Fibroblast of the aortic adventitia (primary cell): Measurements from ENCODE around the gene FRS3. TPM values are rescaled to one million over a fixed set of nuclear protein-coding genes. Genes with fewer than 3 reads are reported as not detected.
A peak's percentile ranks its signal among the peaks of the same experiment; 100 is the strongest.

ENCODE experiments used
- DNase-seq: peaks from one replicate; pipeline ENCODE4 v3.0.0-alpha.2; 2010; ENCODE audit warnings: low read depth
- H3K4me3 ChIP-seq: 2 replicates; pipeline ENCODE4 v1.5.1; 2011; ENCODE audit warnings: low read depth, mild to moderate bottlenecking, control low read depth, low read length, moderate library complexity
- CTCF ChIP-seq: IDR thresholded peaks from 2 replicates; pipeline ENCODE4 v1.5.1; 2011; ENCODE audit warnings: mild to moderate bottlenecking, low read length, control low read depth, inconsistent platforms; ENCODE audit not compliant: insufficient read depth
- total RNA-seq: library from RNA; depleted of rRNA; stranded (reverse); fragments of >200 nt; gene quantifications from 2 replicates; pipeline ENCODE4 v1.2.3, GENCODE V29; 2012; ENCODE audit warnings: low replicate concordance

Gene FRS3
- total RNA-seq, 1 donor = 1.4 TPM

- no peak for DNase-seq
- H3K4me3 ChIP-seq = peak overlapping the region; percentile 79
- no peak for TF ChIP-seq CTCF
Observed at GRCh38 chr6:41778895-41779294, 805 bp downstream of the FRS3 start.

GRCh38 chr6:41777551-41778285 is 2.0 kb downstream of the FRS3 start:
- TF ChIP-seq CTCF = no peak
- DNase-seq = no peak

GRCh38 chr6:41775293-41775882 is 4.3 kb downstream of the FRS3 start:
- no peak for DNase-seq
- no peak for TF ChIP-seq CTCF
- no peak overlapping the region for H3K4me3 ChIP-seq

More at GRCh38 chr6:41777551-41778285, 2.0 kb downstream of the FRS3 start:
- H3K4me3 ChIP-seq = no peak overlapping the region

- TF ChIP-seq CTCF = no peak
- DNase-seq = no peak
Observed at GRCh38 chr6:41774841-41775240, 4.9 kb downstream of the FRS3 start.

GRCh38 chr6:41771058-41771983 is 8.4 kb downstream of the FRS3 start:
- no peak overlapping the region for H3K4me3 ChIP-seq

More at GRCh38 chr6:41774841-41775240, 4.9 kb downstream of the FRS3 start:
- H3K4me3 ChIP-seq = no peak overlapping the region

More at GRCh38 chr6:41771058-41771983, 8.4 kb downstream of the FRS3 start:
- no peak for TF ChIP-seq CTCF
- DNase-seq = no peak
